ENCODE data around the gene M1AP. TPM values are rescaled to one million over a fixed set of nuclear protein-coding genes. Genes with fewer than 3 reads are reported as not detected.

M1AP gene
- polyA plus RNA-seq, 2 of the 4 experiments (the other 2 are of a cell fraction) = not detected

DNA sequence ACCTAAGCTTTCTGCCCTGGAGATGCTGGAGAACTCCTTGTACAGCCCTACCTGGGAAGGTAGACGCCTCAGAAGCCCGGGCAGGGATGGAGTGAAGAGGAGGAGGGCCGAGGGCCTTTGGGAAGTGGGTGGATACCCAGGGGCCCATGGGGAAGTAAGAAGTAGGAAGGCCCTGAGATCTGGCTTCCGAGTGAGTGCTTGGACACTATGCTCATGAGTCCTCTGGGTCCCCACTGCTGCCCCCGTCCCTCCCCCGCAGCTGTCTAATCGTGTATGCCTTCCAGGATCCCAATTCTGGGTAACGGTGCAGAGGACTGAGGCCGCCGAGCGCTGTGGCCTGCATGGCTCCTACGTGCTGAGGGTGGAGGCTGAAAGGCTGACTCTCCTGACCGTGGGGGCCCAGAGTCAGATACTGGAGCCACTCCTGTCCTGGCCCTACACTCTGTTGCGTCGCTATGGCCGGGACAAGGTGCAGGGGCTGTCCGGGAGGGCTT lies 92.5 kb downstream of the M1AP start:
- 94% methylated on average over 16 of the region's 17 CpGs for WGBS (ENCODE audit: missing lambda C conversion rate)
- ChIA-PET POLR2A (interaction anchor here (0.6 kb wide), 1 partner anchor 60 kb away, joined by 3 read pairs; no protein-coding TSS in a partner anchor), CTCF (interaction anchor here (1.1 to 8.6 kb wide), 4 partner anchors 11 to 32 kb away, joined by 4 to 63 read pairs (median 12); no protein-coding TSS in a partner anchor)
- FAIRE-seq (no peak), DNase-seq (ENCODE audit: low read depth in 1 of 2, low spot score in 1 of 2) (no peak), ATAC-seq (no peak)
- Histone ChIP-seq H3K4me1 (peaks cover 6% of the 10 kb centered on the region; the same call in 2 of the 3 replicates), H3K9me3 (no peaks in the 10 kb centered on the region), H3K4me2 (no peak overlapping the region), H3K27ac (no peak overlapping the region), H3K4me3 (no peak overlapping the region)
- TF ChIP-seq CTCF (IDR thresholded peaks at IDR 0.05) = no peak
- TF ChIP-seq REST (IDR thresholded peaks at IDR 0.05) = no peak

DNA sequence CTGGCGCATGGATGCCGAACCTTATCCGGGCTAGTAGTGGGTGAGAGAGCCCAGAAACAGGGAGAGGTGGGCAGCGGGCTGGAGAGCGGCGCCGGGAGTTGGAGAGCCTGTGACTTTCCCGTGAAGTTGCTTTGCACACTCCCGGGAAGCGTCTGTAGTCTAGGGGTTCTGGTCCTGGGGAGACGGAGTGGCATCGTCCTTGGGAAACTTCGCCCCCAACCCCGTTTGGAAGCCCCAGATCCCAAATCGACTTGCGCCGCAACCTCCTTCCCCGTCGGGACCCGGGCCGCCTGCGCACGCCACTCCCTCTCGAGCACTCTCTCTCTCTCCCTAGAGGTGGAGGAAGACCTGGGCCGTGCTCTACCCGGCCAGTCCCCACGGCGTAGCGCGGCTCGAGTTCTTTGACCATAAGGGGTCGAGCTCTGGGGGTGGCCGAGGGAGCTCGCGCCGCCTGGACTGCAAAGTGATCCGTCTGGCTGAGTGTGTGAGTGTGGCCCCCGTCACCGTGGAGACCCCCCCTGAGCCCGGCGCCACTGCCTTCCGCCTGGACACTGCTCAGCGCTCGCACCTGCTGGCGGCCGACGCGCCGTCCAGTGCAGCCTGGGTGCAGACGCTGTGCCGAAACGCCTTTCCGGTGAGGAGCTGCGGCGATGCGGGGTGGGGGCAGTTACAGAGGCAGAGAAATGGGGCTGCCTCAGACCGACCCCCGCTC lies 93.2 kb downstream of the M1AP start:
- ChIA-PET POLR2A (interaction anchor here (0.6 kb wide), 1 partner anchor 61 kb away, joined by 3 read pairs; no protein-coding TSS in a partner anchor), CTCF (interaction anchor here (1.1 to 8.6 kb wide), 3 partner anchors 13 to 32 kb away, joined by 4 to 63 read pairs (median 19); no protein-coding TSS in a partner anchor)
- WGBS (ENCODE audit: missing lambda C conversion rate) = 89% methylated on average over 57 of the region's 58 CpGs
- H3K4me1 ChIP-seq = peaks cover 7% of the 10 kb centered on the region; the same call in 2 of the 3 replicates
- DNase-seq (ENCODE audit: low read depth in 1 of 2, low spot score in 1 of 2) (no peak), FAIRE-seq (no peak), ATAC-seq (0 out of 6 replicates have a peak, but pooled peaks of 1 of the 2 experiments have one; percentile 1)
- no peaks in the 10 kb centered on the region for H3K9me3 ChIP-seq
- H3K4me2 ChIP-seq = peak overlapping the region; percentile 76
- 0 out of 2 replicates have a peak, but pooled peaks have one; percentile 10 for TF ChIP-seq POLR2A (IDR thresholded peaks at IDR 0.05; ENCODE audit: low read length)
- TF ChIP-seq HMGXB4 (CRISPR knock-in tag; IDR thresholded peaks at IDR 0.05; ENCODE audit: borderline replicate concordance) = no peak
- TF ChIP-seq CHD4 (IDR thresholded peaks at IDR 0.05; ENCODE audit: borderline replicate concordance) = no peak
- peak overlapping the region; percentile 56 for H3K4me3 ChIP-seq
- peak overlapping the region; percentile 63 to 96; a peak in 5 of 6 replicates for H3K27ac ChIP-seq

DNA sequence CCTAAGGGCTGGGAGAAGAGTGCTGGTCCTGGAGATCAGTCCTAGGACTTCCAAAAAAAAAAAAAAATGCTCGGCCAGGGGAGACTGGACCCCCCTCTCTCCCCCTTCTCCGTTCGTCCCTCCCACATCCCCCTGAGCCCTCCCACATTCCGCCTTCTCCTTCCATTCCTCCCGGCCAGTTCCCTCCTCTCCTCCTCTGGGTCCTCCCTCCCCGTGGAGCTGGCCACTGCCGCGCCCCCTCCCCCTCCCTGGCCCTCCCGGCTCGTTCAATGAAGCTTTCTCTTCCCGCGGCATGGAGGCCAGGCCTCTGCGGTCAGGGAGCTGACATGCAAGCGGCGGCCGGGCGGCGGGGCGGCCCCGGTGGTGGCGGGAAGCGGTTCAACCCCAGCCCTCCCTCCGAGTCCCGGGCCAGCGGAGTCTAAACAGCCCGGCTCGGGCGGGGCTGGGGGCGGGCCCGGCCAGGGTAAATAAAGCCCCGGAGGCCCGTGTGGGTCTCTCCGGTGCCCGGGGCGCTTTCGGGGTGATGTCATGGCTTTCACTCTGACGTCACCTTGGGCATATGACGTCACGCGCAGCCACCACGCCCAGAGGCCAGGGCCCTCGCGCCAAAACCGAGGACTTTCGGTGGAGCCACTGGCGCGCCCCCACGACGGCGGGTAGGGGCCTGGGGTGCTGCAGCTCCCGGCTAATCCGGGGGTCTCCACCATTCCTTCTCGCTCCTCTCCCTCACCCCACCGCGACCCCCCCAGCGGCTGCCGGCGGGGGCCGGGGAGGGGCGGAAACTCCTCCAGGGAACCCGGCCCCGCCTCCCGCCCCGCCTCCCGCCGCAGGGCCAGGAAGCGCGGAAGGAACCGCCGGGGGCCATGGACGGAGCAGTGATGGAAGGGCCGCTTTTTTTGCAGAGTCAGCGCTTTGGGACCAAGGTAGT lies 94.0 kb downstream of the M1AP start, which contains the start of the genes DOK1 and LOXL3:
TSS of gene DOK1 (plus strand) at position 829 of the 928 bp plus-strand sequence. CDS start at position 864, 35 bp downstream.
TSS of gene LOXL3 (minus strand) at position 51 of the 928 bp plus-strand sequence. CDS start 1,308 bp downstream, outside the sequence.
- peaks cover 14% of the 10 kb centered on the region; the same call in 2 of the 3 replicates for H3K4me1 ChIP-seq
- H3K27ac ChIP-seq = peak within 1 kb of the TSS; percentile 63 to 96
- ChIA-PET POLR2A (interaction anchor here (0.6 kb wide), 1 partner anchor 34 kb away, joined by 3 read pairs; no protein-coding TSS in a partner anchor), CTCF (interaction anchor here (1.1 to 8.6 kb wide), 4 partner anchors 10 to 33 kb away, joined by 3 to 63 read pairs (median 11); no protein-coding TSS in a partner anchor)
- FAIRE-seq (no peak), DNase-seq (ENCODE audit: low read depth in 1 of 2, low spot score in 1 of 2) (peak; percentile 80), ATAC-seq (peak; percentile 73 to 84)
- H3K4me2 ChIP-seq = peak within 1 kb of the TSS; percentile 76
- H3K4me3 ChIP-seq = peak within 1 kb of the TSS; percentile 56
- TF ChIP-seq KDM1A (IDR thresholded peaks at IDR 0.05; ENCODE audit: low read depth) (peak; percentile 53; the same call in 1 of the 2 replicates), CHD2 (IDR thresholded peaks at IDR 0.05; ENCODE audit: low read length, partially characterized antibody) (no peak), ZC3H11A (IDR thresholded peaks at IDR 0.05) (no peak; the same call in 1 of the 2 replicates), FOSL2 (IDR thresholded peaks at IDR 0.05) (no peak), FOSL2 (CRISPR knock-in tag; IDR thresholded peaks at IDR 0.05) (peak; percentile 90), RFX5 (IDR thresholded peaks at IDR 0.05) (0 out of 2 replicates have a peak, but pooled peaks have one; percentile 43), ESRRA (IDR thresholded peaks at IDR 0.05; ENCODE audit: borderline replicate concordance, low read length) (no peak), PHF8 (IDR thresholded peaks at IDR 0.05; ENCODE audit: borderline replicate concordance, low read depth) (peak; percentile 70; the same call in 1 of the 2 replicates), MAFK (IDR thresholded peaks at IDR 0.05; ENCODE audit: partially characterized antibody) (peak; percentile 99), POLR2A (IDR thresholded peaks at IDR 0.05; ENCODE audit: low read length) (no peak)
- TF ChIP-seq, protein P1, sequence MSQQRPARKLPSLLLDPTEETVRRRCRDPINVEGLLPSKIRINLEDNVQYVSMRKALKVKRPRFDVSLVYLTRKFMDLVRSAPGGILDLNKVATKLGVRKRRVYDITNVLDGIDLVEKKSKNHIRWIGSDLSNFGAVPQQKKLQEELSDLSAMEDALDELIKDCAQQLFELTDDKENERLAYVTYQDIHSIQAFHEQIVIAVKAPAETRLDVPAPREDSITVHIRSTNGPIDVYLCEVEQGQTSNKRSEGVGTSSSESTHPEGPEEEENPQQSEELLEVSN (IDR thresholded peaks at IDR 0.05; ENCODE audit: borderline replicate concordance, low read depth) = peak; percentile 35; the same call in 1 of the 2 replicates
- TF ChIP-seq, protein P2, sequence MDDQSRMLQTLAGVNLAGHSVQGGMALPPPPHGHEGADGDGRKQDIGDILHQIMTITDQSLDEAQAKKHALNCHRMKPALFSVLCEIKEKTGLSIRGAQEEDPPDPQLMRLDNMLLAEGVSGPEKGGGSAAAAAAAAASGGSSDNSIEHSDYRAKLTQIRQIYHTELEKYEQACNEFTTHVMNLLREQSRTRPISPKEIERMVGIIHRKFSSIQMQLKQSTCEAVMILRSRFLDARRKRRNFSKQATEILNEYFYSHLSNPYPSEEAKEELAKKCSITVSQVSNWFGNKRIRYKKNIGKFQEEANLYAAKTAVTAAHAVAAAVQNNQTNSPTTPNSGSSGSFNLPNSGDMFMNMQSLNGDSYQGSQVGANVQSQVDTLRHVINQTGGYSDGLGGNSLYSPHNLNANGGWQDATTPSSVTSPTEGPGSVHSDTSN (IDR thresholded peaks at IDR 0.05) = no peak
- 3% methylated on average over 20 of the region's 73 CpGs for WGBS (ENCODE audit: missing lambda C conversion rate)
- no peaks in the 10 kb centered on the region for H3K9me3 ChIP-seq
